Measurements from ENCODE around the gene E2F1.
"Not testable (repeated sequence)": the region's sequence is repeated elsewhere in the genome, so short reads cannot be mapped to it uniquely, and the experiment has no call there.

Gene E2F1

GRCh38 chr20:33657704-33658095 is 28.5 kb downstream of the E2F1 start:
- no peak for DNase-seq (ENCODE audit: low read depth)

- no peak for DNase-seq (ENCODE audit: low read depth)
Observed at GRCh38 chr20:33656783-33657703, 29.1 kb downstream of the E2F1 start.

GRCh38 chr20:33656010-33656782 is 30.0 kb downstream of the E2F1 start:
- no peak for DNase-seq (ENCODE audit: low read depth)

DNA sequence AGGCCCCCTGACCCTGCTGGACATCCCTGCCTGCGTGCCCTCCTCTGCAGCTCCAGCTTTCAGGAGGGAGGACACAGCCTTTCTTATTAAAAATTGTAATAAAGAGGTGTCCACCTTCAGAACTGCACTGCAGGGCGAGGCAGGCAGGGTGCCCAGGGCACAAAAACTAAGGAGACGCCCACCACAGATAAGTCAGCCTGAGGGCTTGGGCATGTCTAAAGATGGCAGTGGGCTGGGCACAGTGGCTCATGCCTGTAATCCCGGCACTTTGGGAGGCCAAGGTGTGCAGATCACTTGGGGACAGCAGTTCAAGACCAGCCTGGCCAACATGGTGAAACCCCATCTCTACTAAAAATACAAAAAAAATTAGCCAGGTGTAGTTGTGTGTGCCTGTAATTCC is 31.0 kb downstream of the E2F1 start:
- no peak for DNase-seq (ENCODE audit: low read depth)

GRCh38 chr20:33654680-33655161 is 31.5 kb downstream of the E2F1 start:
- DNase-seq (ENCODE audit: low read depth), result no peak

- no peak for DNase-seq (ENCODE audit: low read depth)
Observed at GRCh38 chr20:33653900-33654596, 32.1 kb downstream of the E2F1 start.

GRCh38 chr20:33653218-33653899 is 32.8 kb downstream of the E2F1 start:
- no peak for DNase-seq (ENCODE audit: low read depth)

- no peak for DNase-seq (ENCODE audit: low read depth)
Observed at GRCh38 chr20:33651562-33652048, 34.6 kb downstream of the E2F1 start.

DNA sequence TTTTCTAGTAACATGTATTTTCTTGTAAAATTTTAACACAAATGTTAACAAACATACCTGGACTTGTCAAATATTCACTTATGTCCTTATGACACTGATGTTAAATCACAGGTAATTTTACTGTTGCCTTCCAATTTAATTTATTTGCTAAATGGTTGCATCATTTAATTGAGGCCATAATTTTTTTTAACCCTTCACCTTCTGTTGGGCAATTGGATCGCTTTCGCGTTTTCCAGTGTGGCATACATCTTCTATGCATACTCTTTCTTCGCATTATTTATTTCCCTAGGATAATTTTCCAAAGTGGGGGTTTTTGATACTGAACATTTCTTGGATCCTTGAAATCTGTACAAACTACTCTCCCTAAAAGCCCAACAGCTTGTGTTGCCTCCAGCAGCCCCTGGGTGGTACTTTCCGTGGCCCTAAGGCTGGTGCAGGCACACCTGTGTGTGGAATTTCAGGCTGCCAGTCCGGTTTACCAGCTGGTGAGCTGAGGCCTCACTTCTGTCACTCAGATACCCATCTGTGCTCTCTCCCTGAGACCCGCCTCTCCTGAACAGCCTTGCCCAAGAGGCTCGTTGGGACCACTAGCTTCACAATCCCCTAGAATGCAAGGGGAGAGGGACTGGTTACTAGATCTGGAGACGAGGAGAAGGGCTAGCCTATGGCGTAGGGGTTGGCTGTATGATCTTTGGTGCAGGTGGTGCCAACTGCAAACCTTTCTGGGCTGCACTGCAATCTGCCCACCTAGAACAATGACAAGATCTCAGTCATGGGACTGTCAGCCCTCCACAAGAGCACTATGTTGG is 35.2 kb downstream of the E2F1 start:
- DNase-seq (ENCODE audit: low read depth), result no peak

DNA sequence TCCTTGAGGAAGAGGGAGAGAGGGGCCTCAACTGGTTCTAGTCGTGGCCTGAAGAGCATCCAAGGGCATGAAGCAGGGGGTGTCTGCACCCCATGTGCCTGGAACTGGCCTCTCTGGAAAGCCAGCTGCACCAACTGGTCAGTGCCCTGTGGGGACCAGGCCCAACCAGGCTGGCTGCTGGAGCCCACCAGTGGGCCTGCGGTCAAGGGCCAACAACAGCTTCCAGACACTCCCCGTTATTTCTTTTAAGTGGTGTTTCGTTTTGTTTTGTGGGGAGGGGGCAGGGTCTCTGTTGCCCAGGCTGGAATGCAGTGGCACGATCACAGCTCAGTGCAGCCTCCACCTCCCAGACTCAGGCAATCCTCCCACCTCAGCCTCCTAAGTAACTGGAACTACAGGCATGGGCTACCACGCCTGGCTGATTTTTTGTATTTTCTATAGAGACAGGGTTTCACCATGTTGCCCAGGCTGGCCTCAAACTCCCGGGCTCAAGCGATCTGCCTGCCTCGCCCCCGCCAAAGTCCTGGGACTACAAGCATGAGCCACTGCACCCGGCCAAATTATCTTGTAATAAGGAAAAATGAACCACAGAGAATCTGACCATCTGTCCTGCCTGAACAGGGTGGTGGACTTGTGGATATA is 36.0 kb downstream of the E2F1 start:
- DNase-seq (ENCODE audit: low read depth), result no peak

DNA sequence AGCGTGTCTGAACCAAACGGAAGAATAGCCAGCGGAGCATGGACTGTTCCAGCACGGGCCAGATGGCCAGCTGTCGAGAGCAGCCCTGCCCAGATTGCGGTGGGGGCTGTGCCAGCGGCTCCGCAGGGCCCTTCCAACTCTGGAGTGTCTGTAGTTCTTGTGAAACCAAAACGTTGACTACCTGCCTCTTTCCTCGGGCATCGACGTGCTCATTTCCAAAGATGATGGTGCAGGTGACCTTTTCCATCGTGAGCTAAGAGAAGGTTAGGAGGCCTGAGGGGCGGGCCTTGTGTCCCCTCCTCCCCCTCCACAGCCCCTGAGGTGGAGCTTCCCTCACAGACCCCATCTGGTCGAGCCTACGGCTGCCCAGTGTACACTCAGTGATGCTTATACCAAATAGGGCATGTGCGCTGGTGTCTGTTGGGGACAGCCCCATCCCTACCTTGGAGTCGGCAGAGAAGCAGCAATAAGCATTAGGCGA is 36.9 kb downstream of the E2F1 start:
- DNase-seq (ENCODE audit: low read depth), result no peak

GRCh38 chr20:33648396-33649004 is 37.7 kb downstream of the E2F1 start:
- DNase-seq (ENCODE audit: low read depth), result no peak

- DNase-seq (ENCODE audit: low read depth), result peak; percentile 59
Observed at GRCh38 chr20:33647603-33648395, 38.4 kb downstream of the E2F1 start.

GRCh38 chr20:33646959-33647602 is 39.1 kb downstream of the E2F1 start:
- DNase-seq (ENCODE audit: low read depth), result not testable (repeated sequence)

DNA sequence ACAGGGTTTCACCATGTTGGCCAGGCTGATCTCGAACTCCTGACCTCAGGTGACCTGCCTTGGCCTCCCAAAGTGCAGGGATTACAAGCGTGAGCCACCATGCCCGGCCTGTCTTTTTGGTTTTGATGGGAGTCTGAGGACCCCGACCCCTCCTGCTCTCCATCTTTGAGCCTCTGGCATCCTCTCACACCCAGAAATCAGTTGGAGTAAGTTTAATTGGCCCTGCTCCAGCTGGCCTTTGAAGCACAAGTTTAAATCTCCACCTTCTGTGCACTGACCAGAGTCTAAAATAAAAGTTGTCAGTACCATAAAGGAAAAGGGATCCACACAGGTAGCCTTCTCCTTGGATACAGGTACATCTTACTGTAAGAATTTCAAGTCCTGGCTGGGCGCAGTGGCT is 40.0 kb downstream of the E2F1 start:
- DNase-seq (ENCODE audit: low read depth), result no peak

- DNase-seq (ENCODE audit: low read depth), result no peak
Observed at GRCh38 chr20:33645396-33645795, 40.8 kb downstream of the E2F1 start.

DNA sequence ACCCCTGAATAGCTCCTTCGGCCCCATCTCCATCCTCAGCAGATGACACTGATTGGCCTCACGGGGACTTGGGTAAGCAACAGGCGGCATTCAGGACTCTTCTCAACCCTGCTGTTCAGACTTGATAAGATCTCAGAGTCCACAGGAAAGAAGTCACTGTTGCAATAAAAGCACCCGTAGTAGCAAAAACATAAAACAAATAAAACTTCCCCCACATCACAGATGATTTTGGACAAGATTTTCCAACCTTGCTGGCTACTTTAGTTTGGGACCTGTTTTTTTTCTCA is 41.2 kb downstream of the E2F1 start:
- no peak for DNase-seq (ENCODE audit: low read depth)

- DNase-seq (ENCODE audit: low read depth), result no peak
Observed at GRCh38 chr20:33644313-33645071, 41.7 kb downstream of the E2F1 start.
